Ishikawa (cell line): Measurements from ENCODE around the gene IGF1R.

Source experiments
- CEBPB ChIP-seq: IDR thresholded peaks from 2 replicates; pipeline ENCODE4 v1.6.1; 2012
- CREB1 ChIP-seq: IDR thresholded peaks from 2 replicates; pipeline ENCODE4 v1.6.1; 2012; ENCODE audit warnings: low read depth
- EGR1 ChIP-seq: IDR thresholded peaks from 2 replicates; pipeline ENCODE4 v1.6.1; 2012
- EP300 ChIP-seq: IDR thresholded peaks from 2 replicates; pipeline ENCODE4 v1.6.1; 2012; ENCODE audit warnings: borderline replicate concordance
- FOXM1 ChIP-seq: IDR thresholded peaks from 2 replicates; pipeline ENCODE4 v1.6.1; 2012; ENCODE audit warnings: low read depth, borderline replicate concordance
- NFIC ChIP-seq: IDR thresholded peaks from 2 replicates; pipeline ENCODE4 v1.6.1; 2012
- RAD21 ChIP-seq: IDR thresholded peaks from 2 replicates; pipeline ENCODE4 v1.6.1; 2012; ENCODE audit warnings: low read depth
- TAF1 ChIP-seq: IDR thresholded peaks from 2 replicates; pipeline ENCODE4 v1.6.1; 2012; ENCODE audit warnings: low read depth, mild to moderate bottlenecking
- TCF12 ChIP-seq: IDR thresholded peaks from 2 replicates; pipeline ENCODE4 v1.6.1; 2012; ENCODE audit warnings: low read depth
- TEAD4 ChIP-seq: IDR thresholded peaks from 2 replicates; pipeline ENCODE4 v1.6.1; 2012
- YY1 ChIP-seq: IDR thresholded peaks from 2 replicates; pipeline ENCODE4 v1.6.1; 2012; ENCODE audit warnings: low read depth
- TF ChIP-seq, protein P1 (sequence below): IDR thresholded peaks from 2 replicates; pipeline ENCODE4 v1.6.1; 2012; ENCODE audit warnings: low read depth, mild to moderate bottlenecking
- TF ChIP-seq, protein P2 (sequence below): IDR thresholded peaks from 2 replicates; pipeline ENCODE4 v1.6.1; 2012

DNA sequence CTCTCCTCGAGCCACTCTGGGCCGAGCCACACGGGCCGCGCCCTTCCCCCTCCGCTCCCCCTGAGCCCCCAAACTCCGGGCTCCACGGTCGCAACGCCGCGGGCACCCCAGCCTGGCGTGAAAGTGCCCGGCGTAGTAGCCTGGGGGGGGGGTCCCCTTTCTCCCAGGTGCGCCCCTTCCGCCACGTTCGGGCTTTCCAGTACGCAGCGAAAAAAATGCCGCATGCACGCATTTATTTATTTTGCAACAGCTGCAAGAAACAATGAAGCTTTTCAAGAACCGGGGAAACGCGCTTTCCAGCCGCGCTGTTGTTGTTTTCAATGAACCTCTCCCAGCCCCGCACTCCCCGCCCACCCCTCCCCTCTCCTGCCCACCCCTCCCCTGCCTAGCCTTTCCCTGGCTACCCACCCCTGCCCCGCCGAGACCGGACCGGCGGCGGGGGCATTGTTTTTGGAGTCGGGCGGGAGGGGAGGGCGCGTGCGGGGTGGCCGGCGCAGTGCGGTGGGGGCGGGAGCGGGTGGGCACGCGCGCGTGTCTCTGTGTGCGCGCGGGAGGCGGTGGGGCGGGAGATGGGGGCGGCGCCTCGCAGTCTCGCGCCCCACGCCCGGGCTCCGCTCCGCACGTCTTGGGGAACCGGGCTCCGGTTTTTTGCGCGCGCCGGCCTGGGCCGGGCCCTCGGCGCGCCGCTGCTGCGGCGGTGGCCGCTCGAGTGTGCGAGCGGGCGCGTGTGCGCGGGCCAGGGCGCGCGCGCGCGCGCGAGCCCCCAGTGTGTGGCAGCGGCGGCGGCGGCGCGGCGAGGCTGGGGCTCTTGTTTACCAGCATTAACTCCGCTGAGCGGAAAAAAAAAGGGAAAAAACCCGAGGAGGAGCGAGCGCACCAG, at the start of gene IGF1R:
- TF ChIP-seq EGR1 = no peak
- TF ChIP-seq, protein P1, sequence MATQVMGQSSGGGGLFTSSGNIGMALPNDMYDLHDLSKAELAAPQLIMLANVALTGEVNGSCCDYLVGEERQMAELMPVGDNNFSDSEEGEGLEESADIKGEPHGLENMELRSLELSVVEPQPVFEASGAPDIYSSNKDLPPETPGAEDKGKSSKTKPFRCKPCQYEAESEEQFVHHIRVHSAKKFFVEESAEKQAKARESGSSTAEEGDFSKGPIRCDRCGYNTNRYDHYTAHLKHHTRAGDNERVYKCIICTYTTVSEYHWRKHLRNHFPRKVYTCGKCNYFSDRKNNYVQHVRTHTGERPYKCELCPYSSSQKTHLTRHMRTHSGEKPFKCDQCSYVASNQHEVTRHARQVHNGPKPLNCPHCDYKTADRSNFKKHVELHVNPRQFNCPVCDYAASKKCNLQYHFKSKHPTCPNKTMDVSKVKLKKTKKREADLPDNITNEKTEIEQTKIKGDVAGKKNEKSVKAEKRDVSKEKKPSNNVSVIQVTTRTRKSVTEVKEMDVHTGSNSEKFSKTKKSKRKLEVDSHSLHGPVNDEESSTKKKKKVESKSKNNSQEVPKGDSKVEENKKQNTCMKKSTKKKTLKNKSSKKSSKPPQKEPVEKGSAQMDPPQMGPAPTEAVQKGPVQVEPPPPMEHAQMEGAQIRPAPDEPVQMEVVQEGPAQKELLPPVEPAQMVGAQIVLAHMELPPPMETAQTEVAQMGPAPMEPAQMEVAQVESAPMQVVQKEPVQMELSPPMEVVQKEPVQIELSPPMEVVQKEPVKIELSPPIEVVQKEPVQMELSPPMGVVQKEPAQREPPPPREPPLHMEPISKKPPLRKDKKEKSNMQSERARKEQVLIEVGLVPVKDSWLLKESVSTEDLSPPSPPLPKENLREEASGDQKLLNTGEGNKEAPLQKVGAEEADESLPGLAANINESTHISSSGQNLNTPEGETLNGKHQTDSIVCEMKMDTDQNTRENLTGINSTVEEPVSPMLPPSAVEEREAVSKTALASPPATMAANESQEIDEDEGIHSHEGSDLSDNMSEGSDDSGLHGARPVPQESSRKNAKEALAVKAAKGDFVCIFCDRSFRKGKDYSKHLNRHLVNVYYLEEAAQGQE = no peak
- TF ChIP-seq, protein P2, sequence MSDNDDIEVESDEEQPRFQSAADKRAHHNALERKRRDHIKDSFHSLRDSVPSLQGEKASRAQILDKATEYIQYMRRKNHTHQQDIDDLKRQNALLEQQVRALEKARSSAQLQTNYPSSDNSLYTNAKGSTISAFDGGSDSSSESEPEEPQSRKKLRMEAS = peak; percentile 28; the same call in 1 of the 2 replicates
- TF ChIP-seq RAD21 = no peak
- no peak for TF ChIP-seq NFIC
- TF ChIP-seq CEBPB = no peak
- no peak for TF ChIP-seq YY1
- TF ChIP-seq TEAD4 = no peak
- no peak for TF ChIP-seq EP300
- TF ChIP-seq TCF12 = no peak
- TF ChIP-seq FOXM1 = no peak
- TF ChIP-seq CREB1 = no peak
- TF ChIP-seq TAF1 = no peak
